Ramos (cell line): ENCODE measurements around the gene EPX.

ENCODE experiments used
- in situ Hi-C: fragments of 300-500 bp; cut with MboI; formaldehyde crosslinking; loops from one replicate; pipeline ENCODE4 v1.14.3; 2022; ENCODE audit warnings: low sequenced_read_pairs; ENCODE audit not compliant: unreplicated experiment

The EPX gene

GRCh38 chr17:58184308-58184985 is 8.1 kb upstream of the EPX start:
- in situ Hi-C loops, result no loop called here

DNA sequence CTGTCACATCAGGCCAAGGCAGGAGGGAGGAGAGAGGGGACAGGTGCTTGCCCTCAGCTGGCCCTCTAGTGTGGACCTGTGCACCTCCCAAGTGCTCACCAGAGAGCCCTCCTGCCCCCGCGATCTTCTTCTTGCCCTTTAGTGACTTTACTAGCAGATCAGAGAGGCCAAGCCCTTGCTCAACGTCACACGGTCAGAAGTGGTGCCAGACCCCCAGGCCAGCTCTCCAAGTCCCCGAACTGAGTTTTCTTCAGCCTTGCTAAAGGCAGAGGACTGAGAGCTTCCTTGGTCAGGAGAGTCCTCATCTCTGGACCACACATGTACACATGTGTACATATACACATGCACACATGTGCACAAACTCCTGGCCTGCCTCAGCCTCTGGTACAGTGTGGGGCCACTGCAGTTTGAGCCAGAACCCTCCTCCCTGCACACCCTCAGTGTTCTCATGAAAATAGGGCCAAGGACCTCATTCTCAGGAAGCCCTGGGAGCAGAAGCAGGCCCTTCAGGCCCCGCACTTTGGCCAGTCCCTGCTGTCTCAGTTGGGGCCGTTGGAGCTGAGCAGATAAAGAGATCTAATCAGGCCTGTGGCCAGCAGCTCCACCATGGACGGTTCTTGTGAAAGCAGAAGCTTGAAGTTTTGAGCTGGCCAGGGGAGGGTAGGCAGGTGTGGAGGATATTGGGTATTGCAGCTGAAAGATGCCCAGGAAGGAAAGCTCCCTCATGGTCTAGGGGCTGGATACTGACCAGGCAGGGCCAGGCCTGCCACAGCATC is 7.4 kb upstream of the EPX start:
- in situ Hi-C loops, result no loop called here

DNA sequence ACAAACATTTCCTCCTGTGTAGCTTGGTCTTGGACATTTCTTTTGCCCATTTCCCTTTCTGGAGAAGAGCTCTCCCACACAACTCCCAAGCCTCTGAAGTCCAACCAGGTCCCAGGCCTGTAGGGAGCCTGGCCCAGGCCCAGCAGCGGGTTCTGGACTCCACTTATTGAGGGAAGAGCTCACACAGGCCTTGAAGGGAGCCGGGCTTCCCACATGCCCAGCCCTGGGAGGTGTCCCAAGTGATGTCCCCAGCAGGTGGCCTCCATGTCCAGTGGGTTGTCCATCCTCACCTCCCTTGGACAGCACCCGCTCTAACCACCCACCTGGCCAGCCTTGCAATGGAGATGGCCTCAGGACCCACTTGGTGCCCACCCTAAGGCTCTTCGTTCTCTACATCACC is 5.9 kb upstream of the EPX start:
- in situ Hi-C loops, result no loop called here

GRCh38 chr17:58187063-58187462 is 5.5 kb upstream of the EPX start:
- in situ Hi-C loops, result no loop called here

DNA sequence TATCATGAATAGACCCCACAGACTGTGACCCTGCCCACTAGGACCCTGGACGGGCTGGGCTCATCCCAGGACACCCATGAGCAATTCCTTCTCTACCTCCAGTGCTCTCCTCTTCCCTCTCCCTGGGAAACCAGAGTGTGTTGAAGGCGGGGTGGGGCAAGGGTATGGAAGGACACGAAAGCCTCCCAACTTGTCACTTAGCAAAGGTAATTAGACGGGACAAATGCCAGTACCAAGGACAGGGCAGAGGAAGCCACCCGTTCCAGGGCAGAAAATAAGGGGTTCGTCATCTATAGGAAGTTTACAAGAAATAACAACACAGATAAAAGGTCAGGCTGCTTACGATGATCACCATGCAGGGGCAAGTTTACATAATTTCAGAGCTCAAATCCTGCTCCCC is 4.9 kb upstream of the EPX start:
- in situ Hi-C loops, result no loop called here

GRCh38 chr17:58189436-58190146 is 2.9 kb upstream of the EPX start:
- in situ Hi-C loops, result no loop called here

- in situ Hi-C loops, result no loop called here
Measured at GRCh38 chr17:58191241-58191896, 1.2 kb upstream of the EPX start.

DNA sequence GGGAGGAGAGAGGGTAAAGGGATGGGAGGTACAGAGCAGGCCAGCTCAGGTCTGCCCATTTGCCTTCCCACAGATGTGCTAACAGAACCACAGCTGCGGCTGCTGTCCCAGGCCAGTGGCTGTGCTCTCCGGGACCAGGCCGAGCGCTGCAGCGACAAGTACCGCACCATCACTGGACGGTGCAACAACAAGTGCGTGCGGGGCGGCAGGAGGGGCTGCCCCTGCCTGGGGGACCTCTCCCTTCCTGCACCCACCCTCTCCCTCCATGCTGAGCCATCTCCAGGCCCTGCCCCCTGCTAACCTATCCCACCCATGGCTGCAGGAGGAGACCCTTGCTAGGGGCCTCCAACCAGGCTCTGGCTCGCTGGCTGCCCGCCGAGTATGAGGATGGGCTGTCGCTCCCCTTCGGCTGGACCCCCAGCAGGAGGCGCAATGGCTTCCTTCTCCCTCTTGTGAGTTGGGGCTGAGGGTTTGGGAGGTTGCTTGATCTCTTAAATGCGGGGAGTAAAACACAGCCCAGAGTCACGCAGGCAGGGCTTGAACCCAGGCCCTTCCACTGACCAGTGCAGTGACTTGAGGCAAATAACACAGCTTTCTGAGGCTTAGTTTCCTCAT is 1.2 kb downstream of the EPX start:
- in situ Hi-C loops, result no loop called here

DNA sequence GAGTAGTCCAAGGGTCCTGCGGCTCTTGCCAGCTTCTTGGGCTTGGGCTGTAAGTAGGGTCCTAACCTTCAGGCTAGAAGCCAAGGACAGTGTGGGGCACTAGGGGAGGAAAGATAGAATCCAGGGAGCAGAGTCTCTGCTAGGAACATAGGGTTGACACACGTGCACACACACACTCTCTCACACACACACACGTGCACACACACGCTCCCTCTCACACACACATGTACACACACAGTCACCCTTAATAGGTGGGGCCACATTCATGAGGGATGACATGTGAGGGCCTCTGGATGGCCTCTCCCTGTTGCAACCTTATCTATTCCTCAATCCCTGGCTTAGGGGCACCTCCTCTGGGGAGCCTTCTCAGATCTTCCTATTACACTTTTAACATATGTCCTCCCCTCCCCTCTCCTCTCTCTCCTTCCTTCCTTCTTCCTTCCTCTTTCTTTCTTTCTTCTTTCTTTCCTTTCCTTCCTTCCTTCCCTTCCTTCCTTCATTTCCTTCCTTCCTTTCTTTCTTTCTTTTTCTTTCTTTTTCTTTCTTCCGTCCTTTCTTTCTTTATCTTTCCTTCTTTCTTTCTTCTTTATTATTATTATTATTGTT is 3.1 kb downstream of the EPX start:
- in situ Hi-C loops, result no loop called here

DNA sequence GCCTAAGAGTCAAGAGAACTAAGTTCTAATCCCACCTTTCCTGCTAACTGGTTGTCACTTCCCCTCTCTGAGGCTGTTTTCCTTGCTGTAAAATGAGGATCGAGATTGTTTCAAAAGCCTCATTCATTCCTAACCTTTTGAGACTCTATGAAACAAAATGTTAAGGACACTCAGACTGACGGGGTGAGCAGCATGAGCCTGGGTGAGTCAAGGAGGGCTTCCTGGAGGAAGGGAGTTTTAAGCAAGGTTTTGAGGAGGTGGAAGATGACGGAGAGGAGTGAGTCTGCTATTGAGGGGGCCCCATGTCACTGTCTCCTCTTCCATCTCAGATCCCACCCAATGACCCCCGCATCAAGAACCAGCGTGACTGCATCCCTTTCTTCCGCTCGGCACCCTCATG is 4.1 kb downstream of the EPX start:
- in situ Hi-C loops, result no loop called here

- in situ Hi-C loops, result no loop called here
Measured at GRCh38 chr17:58200024-58200633, 7.6 kb downstream of the EPX start.

DNA sequence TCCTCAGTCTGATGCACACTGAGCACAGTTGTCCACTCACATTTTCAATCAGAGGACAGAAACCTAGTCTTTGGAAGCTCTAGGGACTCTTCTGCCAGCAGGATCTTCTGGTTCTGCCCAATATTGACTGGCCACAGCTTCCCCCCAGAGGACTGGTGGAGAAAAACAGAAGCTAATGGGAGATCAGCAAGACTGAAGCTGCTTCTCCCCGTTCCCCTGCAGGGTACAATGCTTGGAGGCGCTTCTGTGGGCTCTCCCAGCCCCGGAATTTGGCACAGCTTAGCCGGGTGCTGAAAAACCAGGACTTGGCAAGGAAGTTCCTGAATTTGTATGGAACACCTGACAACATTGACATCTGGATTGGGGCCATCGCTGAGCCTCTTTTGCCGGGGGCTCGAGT is 10.3 kb downstream of the EPX start:
- in situ Hi-C loops, result no loop called here

- in situ Hi-C loops, result no loop called here
Measured at GRCh38 chr17:58204796-58205195, 12.3 kb downstream of the EPX start.

DNA sequence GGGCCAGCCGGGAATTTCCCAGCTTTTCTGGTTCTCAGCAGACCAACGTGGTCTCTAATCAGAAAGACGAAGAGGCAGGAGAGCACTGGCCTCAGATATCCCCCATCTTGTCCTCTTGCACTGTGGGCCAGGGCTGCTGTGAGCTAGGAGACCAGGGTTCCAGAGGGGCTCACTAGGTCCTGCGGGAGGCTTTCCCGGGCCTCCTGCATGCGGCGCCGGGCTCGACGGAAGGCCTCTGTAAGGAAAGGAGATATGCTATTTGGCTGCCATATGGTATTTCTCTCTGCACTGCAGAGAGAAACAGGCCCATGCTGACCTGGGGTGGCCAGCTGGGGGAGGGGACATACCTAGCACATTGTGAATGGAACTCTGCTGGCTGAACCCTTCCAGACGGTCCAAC is 13.4 kb downstream of the EPX start:
- in situ Hi-C loops, result no loop called here

- in situ Hi-C loops, result no loop called here
Measured at GRCh38 chr17:58207451-58207850, 14.9 kb downstream of the EPX start.

DNA sequence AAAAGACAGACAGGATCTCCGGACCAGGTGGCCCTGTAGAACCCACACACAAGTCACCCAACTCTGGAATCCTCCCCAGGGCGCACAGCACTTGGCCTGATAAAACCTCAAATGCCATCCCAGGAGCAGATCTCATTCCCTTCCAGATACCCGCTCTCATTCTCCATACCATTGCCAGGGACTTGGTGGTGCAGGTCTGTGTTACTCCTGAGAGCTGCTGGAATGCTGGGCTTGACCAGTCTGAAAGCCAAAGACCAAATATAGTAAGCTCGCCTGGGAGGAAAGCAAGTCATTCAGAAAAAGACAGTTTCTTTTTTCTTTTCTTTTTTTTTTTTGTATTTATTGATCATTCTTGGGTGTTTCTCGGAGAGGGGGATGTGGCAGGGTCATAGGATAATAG is 15.8 kb downstream of the EPX start:
- in situ Hi-C loops, result no loop called here

GRCh38 chr17:58210922-58211321 is 18.4 kb downstream of the EPX start:
- in situ Hi-C loops, result no loop called here

DNA sequence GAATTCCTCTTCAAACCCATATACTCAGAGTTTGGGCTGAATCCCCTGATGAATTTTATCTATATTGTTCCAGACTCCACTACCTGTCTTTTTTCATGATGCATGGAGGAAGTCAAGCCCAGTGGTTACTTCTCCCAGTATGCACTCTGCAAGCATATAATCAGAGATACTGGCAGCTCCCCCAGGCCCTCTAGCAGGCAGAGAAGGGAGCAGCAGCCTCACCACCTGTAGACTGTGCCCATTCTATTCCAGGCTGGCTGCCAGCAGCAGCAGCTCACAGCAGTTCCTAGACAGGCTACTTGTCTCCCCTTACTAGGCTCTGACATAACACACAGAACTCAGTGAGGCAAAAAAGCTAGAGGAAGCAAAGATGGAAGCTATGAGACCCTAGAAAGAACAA is 23.2 kb downstream of the EPX start:
- in situ Hi-C loops, result no loop called here

- in situ Hi-C loops, result no loop called here
Measured at GRCh38 chr17:58217766-58218165, 25.2 kb downstream of the EPX start.
